Measurements from ENCODE around the gene ADAMTSL1.
A peak's percentile ranks its signal among the peaks of the same experiment; 100 is the strongest.

ADAMTSL1 gene

GRCh38 chr9:18761742-18762300 lies 287.9 kb downstream of the ADAMTSL1 start:
- DNase-seq, result no peak
- in situ Hi-C loops (cut with HindIII; ENCODE audit: low pct_ligation_motif_present, low pct_unique_long_range_greater_than_20kb, low sequenced_read_pairs), result no loop called here

GRCh38 chr9:18766989-18767550 lies 293.1 kb downstream of the ADAMTSL1 start:
- DNase-seq, result no peak
- in situ Hi-C loops (cut with HindIII; ENCODE audit: low pct_ligation_motif_present, low pct_unique_long_range_greater_than_20kb, low sequenced_read_pairs), result no loop called here

GRCh38 chr9:18768951-18769622 lies 295.1 kb downstream of the ADAMTSL1 start:
- no peak for DNase-seq
- in situ Hi-C loops (cut with HindIII; ENCODE audit: low pct_ligation_motif_present, low pct_unique_long_range_greater_than_20kb, low sequenced_read_pairs), result no loop called here

- in situ Hi-C loops (cut with HindIII; ENCODE audit: low pct_ligation_motif_present, low pct_unique_long_range_greater_than_20kb, low sequenced_read_pairs), result no loop called here
- no peak for DNase-seq
Observed at GRCh38 chr9:18770131-18770908, 296.4 kb downstream of the ADAMTSL1 start.

- in situ Hi-C loops (cut with HindIII; ENCODE audit: low pct_ligation_motif_present, low pct_unique_long_range_greater_than_20kb, low sequenced_read_pairs), result no loop called here
- no peak for DNase-seq
Observed at GRCh38 chr9:18771011-18771410, 297.1 kb downstream of the ADAMTSL1 start.

GRCh38 chr9:18771763-18772162 lies 297.8 kb downstream of the ADAMTSL1 start:
- DNase-seq, result no peak
- in situ Hi-C loops (cut with HindIII; ENCODE audit: low pct_ligation_motif_present, low pct_unique_long_range_greater_than_20kb, low sequenced_read_pairs), result no loop called here

GRCh38 chr9:18775241-18775640 lies 301.3 kb downstream of the ADAMTSL1 start:
- no peak for DNase-seq
- in situ Hi-C loops (cut with HindIII; ENCODE audit: low pct_ligation_motif_present, low pct_unique_long_range_greater_than_20kb, low sequenced_read_pairs), result loop anchor here (25.0 kb wide), 1 partner anchor 113 kb away; no protein-coding TSS in a partner anchor

- in situ Hi-C loops (cut with HindIII; ENCODE audit: low pct_ligation_motif_present, low pct_unique_long_range_greater_than_20kb, low sequenced_read_pairs), result loop anchor here (25.0 kb wide), 1 partner anchor 114 kb away; no protein-coding TSS in a partner anchor
- DNase-seq, result no peak
Observed at GRCh38 chr9:18775930-18776329, 302.0 kb downstream of the ADAMTSL1 start.

- no peak for DNase-seq
Observed at GRCh38 chr9:18776836-18777820, 303.2 kb downstream of the ADAMTSL1 start.

GRCh38 chr9:18778147-18778546 lies 304.2 kb downstream of the ADAMTSL1 start:
- no peak for DNase-seq
- in situ Hi-C loops (cut with HindIII; ENCODE audit: low pct_ligation_motif_present, low pct_unique_long_range_greater_than_20kb, low sequenced_read_pairs), result loop anchor here (25.0 kb wide), 1 partner anchor 116 kb away; no protein-coding TSS in a partner anchor

More at GRCh38 chr9:18776836-18777820, 303.2 kb downstream of the ADAMTSL1 start:
- in situ Hi-C loops (cut with HindIII; ENCODE audit: low pct_ligation_motif_present, low pct_unique_long_range_greater_than_20kb, low sequenced_read_pairs), result loop anchor here (25.0 kb wide), 1 partner anchor 115 kb away; no protein-coding TSS in a partner anchor

- DNase-seq, result no peak
- in situ Hi-C loops (cut with HindIII; ENCODE audit: low pct_ligation_motif_present, low pct_unique_long_range_greater_than_20kb, low sequenced_read_pairs), result loop anchor here (25.0 kb wide), 1 partner anchor 117 kb away; no protein-coding TSS in a partner anchor
Observed at GRCh38 chr9:18778846-18779245, 304.9 kb downstream of the ADAMTSL1 start.

- in situ Hi-C loops (cut with HindIII; ENCODE audit: low pct_ligation_motif_present, low pct_unique_long_range_greater_than_20kb, low sequenced_read_pairs), result loop anchor here (25.0 kb wide), 1 partner anchor 122 kb away; no protein-coding TSS in a partner anchor
- no peak for DNase-seq
Observed at GRCh38 chr9:18783909-18784308, 310.0 kb downstream of the ADAMTSL1 start.

GRCh38 chr9:18785604-18786003 lies 311.7 kb downstream of the ADAMTSL1 start:
- in situ Hi-C loops (cut with HindIII; ENCODE audit: low pct_ligation_motif_present, low pct_unique_long_range_greater_than_20kb, low sequenced_read_pairs), result loop anchor here (25.0 kb wide), 1 partner anchor 123 kb away; no protein-coding TSS in a partner anchor
- DNase-seq, result no peak

- in situ Hi-C loops (cut with HindIII; ENCODE audit: low pct_ligation_motif_present, low pct_unique_long_range_greater_than_20kb, low sequenced_read_pairs), result loop anchor here (25.0 kb wide), 1 partner anchor 124 kb away; no protein-coding TSS in a partner anchor
- no peak for DNase-seq
Observed at GRCh38 chr9:18786196-18786595, 312.2 kb downstream of the ADAMTSL1 start.

- DNase-seq, result no peak
- in situ Hi-C loops (cut with HindIII; ENCODE audit: low pct_ligation_motif_present, low pct_unique_long_range_greater_than_20kb, low sequenced_read_pairs), result loop anchor here (25.0 kb wide), 1 partner anchor 125 kb away; no protein-coding TSS in a partner anchor
Observed at GRCh38 chr9:18786911-18787650, 313.1 kb downstream of the ADAMTSL1 start.

- no peak for DNase-seq
- in situ Hi-C loops (cut with HindIII; ENCODE audit: low pct_ligation_motif_present, low pct_unique_long_range_greater_than_20kb, low sequenced_read_pairs), result loop anchor here (25.0 kb wide), 1 partner anchor 126 kb away; no protein-coding TSS in a partner anchor
Observed at GRCh38 chr9:18788256-18788655, 314.3 kb downstream of the ADAMTSL1 start.

- in situ Hi-C loops (cut with HindIII; ENCODE audit: low pct_ligation_motif_present, low pct_unique_long_range_greater_than_20kb, low sequenced_read_pairs), result loop anchor here (25.0 kb wide), 1 partner anchor 129 kb away; no protein-coding TSS in a partner anchor
- peak; percentile 31 for DNase-seq
Observed at GRCh38 chr9:18791074-18791473, 317.1 kb downstream of the ADAMTSL1 start.

Measured in ACHN (cell line).